Mesenteric fat pad (tissue), 1 donor: ENCODE results near the gene IMMP1L. TPM values are rescaled to one million over a fixed set of nuclear protein-coding genes. Genes with fewer than 3 reads are reported as not detected.

ENCODE experiments used
- DNase-seq: peaks from one replicate; pipeline ENCODE4 v3.0.0-alpha.2; 2020; ENCODE audit warnings: low spot score
- total RNA-seq: library from RNA; stranded (reverse); fragmentation: NEBNext Ultra II Directional; extraction: Animal tissue kit (Norgen Biotek cat#: 25700); gene quantifications from one replicate; pipeline ENCODE4 v1.2.1, GENCODE V29; 2021
- donor health status: DM: yes; HTN: yes; CAD: no.

Gene IMMP1L
- total RNA-seq, 1 donor from 2014 or later = 9.4 TPM

DNA sequence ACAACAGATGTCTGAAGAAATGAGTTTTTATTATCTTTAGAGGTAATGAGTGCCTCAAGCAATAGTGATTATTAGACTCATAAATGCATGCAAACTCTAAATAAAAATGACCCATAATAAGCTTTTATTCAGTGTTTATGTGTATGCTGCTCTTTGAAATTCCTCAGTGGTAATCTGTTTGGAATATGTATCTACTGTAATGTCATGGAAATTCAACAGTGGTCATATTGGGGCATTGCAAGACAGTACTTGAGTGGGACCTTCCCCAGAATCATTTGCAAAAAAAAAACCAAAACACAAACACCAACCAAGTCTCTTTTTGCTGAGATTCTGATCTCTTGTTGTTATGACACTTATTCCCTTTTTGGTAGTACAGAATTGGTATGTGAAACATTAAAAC lies 104.8 kb downstream of the IMMP1L start:
- no peak for DNase-seq

DNA sequence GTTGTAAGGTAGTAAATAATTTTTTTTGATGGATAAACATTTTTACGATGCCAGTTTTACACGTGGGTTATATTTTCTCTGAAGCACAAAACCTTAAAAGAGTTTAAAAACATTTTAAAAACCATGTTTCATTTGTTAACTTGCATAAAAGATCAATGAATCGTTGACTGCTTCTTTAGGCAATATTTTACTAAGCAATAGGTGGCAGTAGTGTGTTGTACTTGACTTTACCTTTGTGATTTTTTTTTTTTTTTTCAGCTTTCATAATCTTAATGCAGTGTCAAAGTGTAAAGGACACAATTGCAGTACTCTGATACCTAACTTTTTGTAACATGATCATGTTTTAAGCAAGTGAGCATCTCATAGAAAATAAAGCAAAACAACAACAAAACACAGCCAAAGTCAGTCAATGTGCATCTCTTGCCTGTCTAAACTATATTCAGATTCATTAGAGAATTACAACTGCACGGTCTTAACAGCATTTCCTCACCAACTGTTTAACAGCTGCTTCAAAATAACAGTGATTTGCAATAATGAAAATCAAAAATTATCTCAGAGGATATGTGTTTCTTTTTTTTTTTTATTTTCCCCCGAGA lies 112.1 kb downstream of the IMMP1L start:
- DNase-seq = no peak

DNA sequence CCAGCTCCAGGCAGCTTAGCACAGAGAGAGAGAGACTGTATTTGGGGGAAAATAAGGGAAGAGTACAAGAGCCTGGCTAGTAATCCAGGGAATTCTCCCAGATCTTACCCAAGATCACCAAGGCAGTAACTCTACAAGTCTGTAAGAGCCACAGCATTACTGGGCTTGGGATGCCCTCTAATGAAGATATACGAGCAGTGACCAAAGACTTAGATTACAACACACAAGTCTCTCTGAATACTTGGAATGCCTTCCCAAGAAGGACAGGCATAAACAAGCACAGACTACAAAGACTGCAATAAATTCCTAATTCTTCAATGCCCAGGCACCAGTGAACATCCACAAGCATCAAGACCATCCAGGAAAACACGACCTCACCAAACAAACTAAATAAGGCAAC lies 122.0 kb downstream of the IMMP1L start:
- DNase-seq = no peak

DNA sequence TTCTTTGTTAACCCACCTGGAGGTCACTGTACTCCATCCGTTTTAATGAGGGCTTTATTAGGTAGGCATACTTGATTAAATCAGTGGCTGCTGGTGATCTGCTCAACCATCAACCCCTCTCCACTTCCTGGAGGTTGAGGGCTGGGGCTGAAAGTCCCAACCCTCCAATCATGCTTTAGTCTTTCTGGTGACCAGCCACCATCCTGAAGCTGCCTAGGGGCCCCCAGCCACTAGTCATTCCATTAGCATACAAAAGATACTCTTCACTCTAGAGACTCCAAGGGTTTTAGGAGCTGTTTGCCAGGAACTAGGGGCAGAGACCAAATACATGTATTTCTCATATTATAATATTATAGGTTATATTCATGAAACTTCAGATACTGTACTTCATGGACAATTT lies 126.3 kb downstream of the IMMP1L start:
- no peak for DNase-seq

Other genes with a start within 250 kb of the IMMP1L start
- not detected for gene DCDC1, start 139.9 kb downstream of the IMMP1L start, total RNA-seq
- gene DNAJC24, start 139.8 kb downstream of the IMMP1L start, total RNA-seq = 16.2 TPM
- gene ELP4, start 145 bp upstream of the IMMP1L start, total RNA-seq = 16.4 TPM